Measurements from ENCODE around the gene SMURF1. TPM values are rescaled to one million over a fixed set of nuclear protein-coding genes. Genes with fewer than 3 reads are reported as not detected.

Gene SMURF1
- total RNA-seq, 1 donor from 2014 or later: 44.7 TPM

DNA sequence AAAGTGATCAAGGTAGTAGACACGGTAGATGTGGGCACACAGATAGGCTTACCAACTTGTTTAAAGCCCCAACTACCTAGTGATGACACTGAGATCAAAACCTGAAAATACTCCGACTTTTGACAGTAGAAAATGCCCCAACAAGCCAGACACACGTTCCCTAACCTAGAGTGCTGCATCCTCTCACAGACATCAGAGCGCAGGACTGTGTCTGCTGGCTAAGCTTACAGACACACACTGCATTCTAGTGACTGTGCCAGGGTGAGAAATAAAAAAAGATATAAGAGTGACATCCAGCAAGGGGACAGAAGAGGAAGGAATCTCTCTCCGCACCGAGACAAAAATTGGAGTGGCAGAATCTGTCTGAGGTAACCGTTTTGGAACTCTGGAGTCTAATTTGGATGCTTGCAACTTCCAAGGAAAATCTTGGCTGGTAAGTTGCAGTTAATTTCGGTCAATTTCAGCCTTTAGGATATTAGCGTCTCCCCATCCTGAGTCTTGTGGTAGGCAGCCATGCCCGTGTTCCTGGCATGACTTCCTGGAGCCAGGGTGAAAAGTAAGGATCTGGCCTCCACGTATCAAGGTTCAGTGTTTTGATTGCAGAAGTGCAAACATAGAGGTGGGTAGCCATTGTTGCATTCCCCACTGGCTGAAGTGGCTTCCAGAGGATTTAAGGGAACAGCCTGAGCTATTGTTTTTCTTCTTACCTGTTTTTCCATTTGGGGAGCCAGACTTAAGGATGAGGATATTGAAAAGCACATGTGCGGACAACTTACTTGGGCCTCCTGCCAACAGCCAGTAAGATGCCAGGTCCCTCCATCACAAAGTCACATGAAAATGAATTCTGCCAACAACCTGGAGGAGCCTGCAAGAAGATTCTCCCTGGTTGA, 124.1 kb downstream of the SMURF1 start:
- Mint-ChIP-seq H3K27ac (ENCODE audit: unreplicated experiment) (no peak overlapping the region), H3K9me3 (ENCODE audit: unreplicated experiment) (no peaks in the 10 kb centered on the region), H3K36me3 (ENCODE audit: low read depth, unreplicated experiment) (peaks cover 13% of the 10 kb centered on the region), H3K4me3 (ENCODE audit: unreplicated experiment) (no peak overlapping the region), H3K4me1 (ENCODE audit: low read depth, unreplicated experiment) (peaks cover 4% of the 10 kb centered on the region), H3K27me3 (ENCODE audit: low read depth, unreplicated experiment) (no peaks in the 10 kb centered on the region)
- DNase-seq (ENCODE audit: low read depth) (no peak), FAIRE-seq (no peak)
- H4K20me1 ChIP-seq (ENCODE audit: insufficient read depth, low read length): peaks cover 20% of the 10 kb centered on the region
- peaks cover 12% of the 10 kb centered on the region for H3K79me2 ChIP-seq (ENCODE audit: insufficient read depth, low read length)
- TF ChIP-seq EZH2 (IDR thresholded peaks at IDR 0.05; ENCODE audit: insufficient read depth, low read length): no peak
- TF ChIP-seq, protein P1, sequence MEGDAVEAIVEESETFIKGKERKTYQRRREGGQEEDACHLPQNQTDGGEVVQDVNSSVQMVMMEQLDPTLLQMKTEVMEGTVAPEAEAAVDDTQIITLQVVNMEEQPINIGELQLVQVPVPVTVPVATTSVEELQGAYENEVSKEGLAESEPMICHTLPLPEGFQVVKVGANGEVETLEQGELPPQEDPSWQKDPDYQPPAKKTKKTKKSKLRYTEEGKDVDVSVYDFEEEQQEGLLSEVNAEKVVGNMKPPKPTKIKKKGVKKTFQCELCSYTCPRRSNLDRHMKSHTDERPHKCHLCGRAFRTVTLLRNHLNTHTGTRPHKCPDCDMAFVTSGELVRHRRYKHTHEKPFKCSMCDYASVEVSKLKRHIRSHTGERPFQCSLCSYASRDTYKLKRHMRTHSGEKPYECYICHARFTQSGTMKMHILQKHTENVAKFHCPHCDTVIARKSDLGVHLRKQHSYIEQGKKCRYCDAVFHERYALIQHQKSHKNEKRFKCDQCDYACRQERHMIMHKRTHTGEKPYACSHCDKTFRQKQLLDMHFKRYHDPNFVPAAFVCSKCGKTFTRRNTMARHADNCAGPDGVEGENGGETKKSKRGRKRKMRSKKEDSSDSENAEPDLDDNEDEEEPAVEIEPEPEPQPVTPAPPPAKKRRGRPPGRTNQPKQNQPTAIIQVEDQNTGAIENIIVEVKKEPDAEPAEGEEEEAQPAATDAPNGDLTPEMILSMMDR (IDR thresholded peaks at IDR 0.05; ENCODE audit: insufficient read depth, low read depth, low read length): no peak
- H3K4me3 ChIP-seq (ENCODE audit: insufficient read depth, low read depth, low read length): no peak overlapping the region
- H3K27me3 ChIP-seq (ENCODE audit: insufficient read depth, low read length): no peaks in the 10 kb centered on the region
- no peaks in the 10 kb centered on the region for H3K9me3 ChIP-seq (ENCODE audit: insufficient read depth, low read depth, low read length)
- H3K36me3 ChIP-seq (ENCODE audit: insufficient read depth, low read length): peaks cover 12% of the 10 kb centered on the region
- H3K27ac ChIP-seq (ENCODE audit: low read depth, low read length): no peak overlapping the region
- no peak overlapping the region for H2AFZ ChIP-seq (ENCODE audit: low read depth, low read length)
- H3K9ac ChIP-seq (ENCODE audit: low read length): no peak overlapping the region
- no peak overlapping the region for H3K4me2 ChIP-seq (ENCODE audit: low read length)
- H3K4me1 ChIP-seq (ENCODE audit: insufficient read depth, low read length): no peaks in the 10 kb centered on the region

DNA sequence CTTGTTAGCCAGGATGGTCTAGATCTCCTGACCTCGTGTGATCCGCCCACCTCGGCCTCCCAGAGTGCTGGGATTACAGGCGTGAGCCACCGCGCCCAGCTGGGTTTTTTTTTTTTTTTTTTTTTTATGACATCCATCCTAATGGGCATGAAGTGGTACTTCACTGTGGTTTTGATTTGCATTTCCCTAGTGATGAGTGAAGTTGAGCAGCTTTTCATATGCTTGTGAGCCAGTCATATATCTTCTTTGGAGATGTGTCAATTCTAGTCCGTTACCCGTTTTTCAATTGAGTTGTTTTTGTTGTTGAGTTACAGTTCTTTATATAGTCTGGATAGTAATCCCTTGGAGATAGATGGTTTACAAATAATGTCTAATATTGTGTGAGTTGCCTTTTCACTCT, 127.7 kb downstream of the SMURF1 start:
- Mint-ChIP-seq H3K4me3 (ENCODE audit: unreplicated experiment) (no peak overlapping the region), H3K27ac (ENCODE audit: unreplicated experiment) (no peak overlapping the region), H3K27me3 (ENCODE audit: low read depth, unreplicated experiment) (no peaks in the 10 kb centered on the region), H3K9me3 (ENCODE audit: unreplicated experiment) (no peaks in the 10 kb centered on the region), H3K36me3 (ENCODE audit: low read depth, unreplicated experiment) (peaks cover 27% of the 10 kb centered on the region), H3K4me1 (ENCODE audit: low read depth, unreplicated experiment) (no peaks in the 10 kb centered on the region)
- no peaks in the 10 kb centered on the region for H3K27me3 ChIP-seq (ENCODE audit: insufficient read depth, low read length)
- H3K4me1 ChIP-seq (ENCODE audit: insufficient read depth, low read length): no peaks in the 10 kb centered on the region
- TF ChIP-seq, protein P1 (IDR thresholded peaks at IDR 0.05; ENCODE audit: insufficient read depth, low read depth, low read length): no peak
- no peak for TF ChIP-seq EZH2 (IDR thresholded peaks at IDR 0.05; ENCODE audit: insufficient read depth, low read length)
- peaks cover 31% of the 10 kb centered on the region for H3K36me3 ChIP-seq (ENCODE audit: insufficient read depth, low read length)
- no peak overlapping the region for H2AFZ ChIP-seq (ENCODE audit: low read depth, low read length)
- no peak overlapping the region for H3K4me2 ChIP-seq (ENCODE audit: low read length)
- DNase-seq (ENCODE audit: low read depth) (no peak), FAIRE-seq (no peak)
- H3K9me3 ChIP-seq (ENCODE audit: insufficient read depth, low read depth, low read length): no peaks in the 10 kb centered on the region
- no peak overlapping the region for H3K27ac ChIP-seq (ENCODE audit: low read depth, low read length)
- H3K79me2 ChIP-seq (ENCODE audit: insufficient read depth, low read length): peaks cover 8% of the 10 kb centered on the region
- H4K20me1 ChIP-seq (ENCODE audit: insufficient read depth, low read length): peaks cover 17% of the 10 kb centered on the region
- H3K4me3 ChIP-seq (ENCODE audit: insufficient read depth, low read depth, low read length): no peak overlapping the region
- no peak overlapping the region for H3K9ac ChIP-seq (ENCODE audit: low read length)
